Uterus (tissue), 2 donors: ENCODE results near the gene LPP.

Source experiments
- POLR2A ChIP-seq, 2 donors: fragments of 450-650 bp; IDR thresholded peaks; one replicate each; pipeline ENCODE4 v1.6.1; 2016; ENCODE audit warnings: antibody characterized with exemption in 2 of 2, mild to moderate bottlenecking in 1 of 2, moderate library complexity in 1 of 2
- TF ChIP-seq, protein P1 (sequence below), 4 experiments: fragments of 200-600 bp in 2 of 4; fragments of 450-650 bp in 2 of 4; sonication (generic) in 2 of 4; IDR thresholded peaks; one replicate each; pipeline ENCODE4 v1.5.1; 2016 to 2019; ENCODE audit warnings: antibody characterized with exemption in 4 of 4, mild to moderate bottlenecking in 2 of 4, moderate library complexity in 1 of 4

DNA sequence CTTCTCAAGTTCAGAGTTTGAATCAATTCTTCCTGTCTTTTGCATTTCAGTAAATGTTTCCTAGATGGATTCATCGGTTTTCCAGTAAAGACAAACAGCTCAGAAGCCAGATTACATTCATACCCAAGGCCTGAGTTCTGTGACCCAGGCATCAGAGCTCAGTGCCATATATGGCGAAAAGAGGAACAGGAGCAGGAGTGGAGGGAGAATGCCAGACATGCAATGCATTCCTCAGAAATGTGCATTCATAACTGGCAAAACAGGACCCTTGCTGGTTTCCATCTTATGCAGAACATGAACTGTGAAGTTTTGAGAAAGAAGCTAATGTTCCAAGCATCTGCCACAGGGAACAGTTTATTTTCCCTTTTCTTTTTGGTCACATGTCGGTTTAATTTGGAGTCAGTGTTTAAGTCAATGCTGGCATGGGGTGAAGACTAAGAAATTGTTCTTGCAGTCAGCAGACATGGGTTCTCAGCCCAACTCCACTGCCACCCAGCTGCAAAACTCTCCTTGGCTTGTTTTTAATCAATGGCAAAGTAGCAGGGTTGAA, 116.5 kb downstream of the LPP start:
- TF ChIP-seq, protein P1, sequence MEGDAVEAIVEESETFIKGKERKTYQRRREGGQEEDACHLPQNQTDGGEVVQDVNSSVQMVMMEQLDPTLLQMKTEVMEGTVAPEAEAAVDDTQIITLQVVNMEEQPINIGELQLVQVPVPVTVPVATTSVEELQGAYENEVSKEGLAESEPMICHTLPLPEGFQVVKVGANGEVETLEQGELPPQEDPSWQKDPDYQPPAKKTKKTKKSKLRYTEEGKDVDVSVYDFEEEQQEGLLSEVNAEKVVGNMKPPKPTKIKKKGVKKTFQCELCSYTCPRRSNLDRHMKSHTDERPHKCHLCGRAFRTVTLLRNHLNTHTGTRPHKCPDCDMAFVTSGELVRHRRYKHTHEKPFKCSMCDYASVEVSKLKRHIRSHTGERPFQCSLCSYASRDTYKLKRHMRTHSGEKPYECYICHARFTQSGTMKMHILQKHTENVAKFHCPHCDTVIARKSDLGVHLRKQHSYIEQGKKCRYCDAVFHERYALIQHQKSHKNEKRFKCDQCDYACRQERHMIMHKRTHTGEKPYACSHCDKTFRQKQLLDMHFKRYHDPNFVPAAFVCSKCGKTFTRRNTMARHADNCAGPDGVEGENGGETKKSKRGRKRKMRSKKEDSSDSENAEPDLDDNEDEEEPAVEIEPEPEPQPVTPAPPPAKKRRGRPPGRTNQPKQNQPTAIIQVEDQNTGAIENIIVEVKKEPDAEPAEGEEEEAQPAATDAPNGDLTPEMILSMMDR (IDR thresholded peaks at IDR 0.05): peak in 1 of 4 experiments; percentile 24
- TF ChIP-seq POLR2A (IDR thresholded peaks at IDR 0.05): no peak
